Epithelial cell of proximal tubule (primary cell): ENCODE measurements around the gene NMBR. TPM values are rescaled to one million over a fixed set of nuclear protein-coding genes. Genes with fewer than 3 reads are reported as not detected.
"Not testable (repeated sequence)": the region's sequence is repeated elsewhere in the genome, so short reads cannot be mapped to it uniquely, and the experiment has no call there.

Source experiments
- DNase-seq: peaks from one replicate; pipeline ENCODE4 v3.0.0-alpha.2; 2011; ENCODE audit warnings: low read depth
- H3K4me3 ChIP-seq: 2 replicates; pipeline ENCODE4 v1.5.1; 2011; ENCODE audit warnings: low read depth, mild to moderate bottlenecking, low read length
- total RNA-seq: library from RNA; depleted of rRNA; stranded (reverse); fragments of >200 nt; gene quantifications from 2 replicates; pipeline ENCODE4 v1.2.3, GENCODE V29; 2015
- TF ChIP-seq, protein P1 (sequence below): conservative IDR thresholded peaks from 2 replicates; pipeline ENCODE4 v1.5.1; 2012; ENCODE audit warnings: low read depth, mild to moderate bottlenecking, low read length

NMBR gene
- total RNA-seq, 1 donor from 2014 or later: not detected

DNA sequence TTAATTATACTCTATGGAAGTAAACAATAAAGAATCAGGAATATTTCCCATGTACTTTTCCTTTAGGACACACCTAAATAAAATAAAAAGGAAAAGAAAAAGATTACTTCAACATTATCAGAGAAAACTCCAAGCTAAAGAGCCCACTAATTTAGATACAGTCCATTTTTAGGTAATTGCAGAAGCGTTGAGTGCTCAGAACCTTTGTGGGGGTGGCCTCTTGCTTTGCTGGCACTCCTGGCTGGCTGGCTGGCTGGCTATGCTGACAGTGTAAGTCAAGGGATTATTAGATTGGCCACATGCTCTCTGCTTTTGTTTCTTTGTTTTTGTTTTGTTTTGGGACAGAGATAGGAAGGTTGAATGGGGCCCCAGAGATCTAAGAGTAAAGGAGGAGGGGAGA is 14.3 kb downstream of the NMBR start, which contains the start of gene GJE1:
Gene GJE1 (plus strand): TSS at position 301 of the 400 bp plus-strand sequence. CDS start 234 bp downstream, outside the sequence.
- H3K4me3 ChIP-seq: no peak within 1 kb of the TSS
- no peak for DNase-seq
- TF ChIP-seq, protein P1, sequence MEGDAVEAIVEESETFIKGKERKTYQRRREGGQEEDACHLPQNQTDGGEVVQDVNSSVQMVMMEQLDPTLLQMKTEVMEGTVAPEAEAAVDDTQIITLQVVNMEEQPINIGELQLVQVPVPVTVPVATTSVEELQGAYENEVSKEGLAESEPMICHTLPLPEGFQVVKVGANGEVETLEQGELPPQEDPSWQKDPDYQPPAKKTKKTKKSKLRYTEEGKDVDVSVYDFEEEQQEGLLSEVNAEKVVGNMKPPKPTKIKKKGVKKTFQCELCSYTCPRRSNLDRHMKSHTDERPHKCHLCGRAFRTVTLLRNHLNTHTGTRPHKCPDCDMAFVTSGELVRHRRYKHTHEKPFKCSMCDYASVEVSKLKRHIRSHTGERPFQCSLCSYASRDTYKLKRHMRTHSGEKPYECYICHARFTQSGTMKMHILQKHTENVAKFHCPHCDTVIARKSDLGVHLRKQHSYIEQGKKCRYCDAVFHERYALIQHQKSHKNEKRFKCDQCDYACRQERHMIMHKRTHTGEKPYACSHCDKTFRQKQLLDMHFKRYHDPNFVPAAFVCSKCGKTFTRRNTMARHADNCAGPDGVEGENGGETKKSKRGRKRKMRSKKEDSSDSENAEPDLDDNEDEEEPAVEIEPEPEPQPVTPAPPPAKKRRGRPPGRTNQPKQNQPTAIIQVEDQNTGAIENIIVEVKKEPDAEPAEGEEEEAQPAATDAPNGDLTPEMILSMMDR: no peak

DNA sequence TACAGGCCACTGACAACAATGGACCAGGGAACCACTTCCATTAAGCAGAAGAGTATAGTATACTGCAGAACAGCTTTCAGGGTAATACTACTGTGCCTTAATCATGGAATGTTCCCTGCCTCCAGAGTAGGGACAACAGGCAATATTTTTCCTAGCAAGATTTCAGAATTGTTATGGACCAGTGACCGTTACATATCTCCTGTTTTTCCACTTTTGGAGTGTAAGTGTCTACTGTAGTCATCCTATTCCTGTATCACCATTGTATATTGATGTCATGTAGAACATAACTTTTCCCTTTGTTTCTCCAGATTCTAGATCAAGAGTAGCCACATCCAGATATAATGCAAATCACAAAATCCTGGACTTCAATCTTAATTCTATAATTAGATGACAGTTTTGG is 16.1 kb downstream of the NMBR start:
- H3K4me3 ChIP-seq: no peak overlapping the region
- TF ChIP-seq, protein P1: no peak
- DNase-seq: no peak

DNA sequence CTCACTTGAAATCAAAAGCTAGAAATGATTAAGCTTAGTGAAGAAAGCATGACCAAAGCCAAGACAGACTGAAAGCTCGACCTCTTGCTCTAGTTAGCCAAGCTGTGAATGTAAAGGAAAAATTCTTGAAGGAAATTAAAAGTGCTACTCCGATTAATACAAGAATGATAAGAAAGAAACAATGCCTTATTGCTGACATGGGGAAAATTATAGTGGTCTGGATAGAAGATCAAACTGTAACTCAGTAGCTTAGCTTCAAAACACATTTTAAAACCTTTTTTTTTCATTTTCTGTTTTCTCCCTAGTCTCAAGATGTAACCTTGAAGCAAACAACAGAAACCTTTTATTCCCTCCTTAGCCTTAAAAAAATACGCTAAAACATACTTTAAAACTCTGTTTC is 25.6 kb downstream of the NMBR start:
- no peak for DNase-seq
- TF ChIP-seq, protein P1: no peak
- H3K4me3 ChIP-seq: no peak overlapping the region

DNA sequence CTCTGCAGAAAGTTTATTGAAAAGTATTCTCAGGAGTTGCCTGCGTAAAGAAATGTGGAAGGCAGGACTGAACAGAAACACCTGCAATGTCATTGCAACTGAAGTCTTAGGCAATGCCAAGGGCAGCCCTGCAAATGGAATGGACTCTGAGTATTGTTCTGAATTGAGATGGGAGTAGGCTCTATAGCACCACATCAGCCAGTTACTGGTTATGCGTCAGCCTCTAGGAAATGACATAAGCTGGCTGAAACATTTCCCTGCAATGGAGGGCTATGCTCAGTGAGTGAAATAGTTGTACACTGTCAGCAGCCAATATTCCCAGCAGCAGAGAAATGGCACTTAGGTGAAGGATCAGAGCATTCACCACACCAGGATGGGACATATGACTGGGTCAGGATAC is 28.0 kb downstream of the NMBR start:
- no peak overlapping the region for H3K4me3 ChIP-seq
- no peak for DNase-seq
- TF ChIP-seq, protein P1: no peak

DNA sequence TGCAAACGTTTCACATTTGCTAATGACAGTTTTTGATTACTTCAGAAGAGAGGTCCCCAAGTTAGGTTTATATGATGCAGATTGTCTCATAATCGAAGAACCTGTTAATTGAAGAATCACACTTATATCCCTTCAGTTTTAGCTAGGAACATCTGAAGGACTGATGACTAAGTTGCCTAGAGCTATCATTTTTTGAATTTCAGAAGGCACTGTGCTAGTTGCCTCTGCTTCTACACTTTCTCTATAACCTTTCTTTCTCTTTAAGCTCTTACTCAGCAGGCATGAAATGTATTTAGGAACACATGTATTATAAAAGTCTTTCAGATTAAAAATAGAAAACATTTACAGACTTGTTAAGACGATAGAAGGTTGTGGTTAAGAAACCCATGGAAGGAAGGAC is 28.6 kb downstream of the NMBR start:
- DNase-seq: no peak
- H3K4me3 ChIP-seq: no peak overlapping the region
- TF ChIP-seq, protein P1: no peak

DNA sequence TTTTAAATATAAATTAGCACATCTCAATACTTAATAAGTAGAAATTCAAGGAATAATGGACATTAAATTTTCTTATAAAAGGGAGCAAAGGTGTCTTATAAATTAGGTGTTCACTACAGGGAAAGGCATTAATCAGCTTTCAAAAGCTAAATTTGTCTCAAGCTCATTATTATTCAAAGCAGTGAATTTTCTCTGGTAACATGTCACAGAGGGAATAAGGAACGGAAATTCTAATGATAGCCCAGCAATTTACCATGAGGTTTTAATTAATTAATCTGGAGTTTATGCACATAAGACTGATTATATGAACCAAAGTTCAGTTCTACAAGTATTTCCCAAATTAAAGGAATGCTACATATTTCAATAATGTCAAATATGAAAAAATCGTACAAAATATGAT is 29.6 kb downstream of the NMBR start:
- H3K4me3 ChIP-seq: no peak overlapping the region
- no peak for DNase-seq
- TF ChIP-seq, protein P1: no peak

DNA sequence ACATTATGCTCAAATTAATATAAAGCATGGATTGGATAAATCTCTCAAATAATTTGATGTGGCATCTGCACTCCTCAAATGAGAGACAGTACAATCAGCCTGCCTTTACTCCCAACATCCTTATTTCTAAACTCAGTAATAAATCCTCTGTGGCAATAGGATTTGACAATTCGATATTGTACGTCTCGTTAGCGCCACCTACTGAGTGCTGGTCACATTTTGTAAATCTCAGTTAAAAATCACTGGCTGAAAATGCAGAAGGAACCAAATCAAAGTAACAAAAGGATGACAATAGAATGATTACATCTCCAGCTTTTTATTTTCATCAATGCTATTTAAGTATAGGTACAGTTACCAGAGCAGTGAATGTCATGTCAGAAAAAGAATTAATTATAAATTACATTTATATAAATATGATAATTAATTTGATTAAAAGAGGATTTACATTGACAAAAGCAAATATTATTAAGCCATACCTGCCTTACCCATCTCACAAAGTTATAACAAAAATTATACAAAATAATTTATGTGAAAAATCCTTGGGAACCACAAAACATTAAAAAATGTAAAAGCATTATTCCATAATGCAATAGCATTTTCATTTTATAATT is 34.4 kb downstream of the NMBR start:
- TF ChIP-seq, protein P1: peak; percentile 88
- no peak overlapping the region for H3K4me3 ChIP-seq
- DNase-seq: peak; percentile 18

DNA sequence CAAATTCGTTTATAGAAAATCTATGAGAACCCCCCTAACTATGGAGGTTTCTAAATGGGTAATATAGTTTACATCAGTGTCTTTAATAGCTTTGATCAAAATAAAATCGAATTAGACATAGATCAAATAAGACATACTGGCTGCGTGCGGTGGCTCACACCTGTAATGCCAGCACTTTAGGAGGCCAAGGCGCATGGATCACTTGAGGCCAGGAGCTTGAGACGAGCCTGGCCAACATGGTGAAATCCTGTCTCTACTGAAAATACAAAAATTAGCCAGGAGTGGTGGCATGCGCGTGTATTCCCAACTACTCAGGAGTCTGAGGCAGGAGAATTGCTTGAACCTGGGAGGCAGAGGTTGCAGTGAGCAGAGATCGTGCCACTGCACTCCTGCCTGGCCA is 36.1 kb downstream of the NMBR start:
- H3K4me3 ChIP-seq, DNase-seq: not testable (repeated sequence)

DNA sequence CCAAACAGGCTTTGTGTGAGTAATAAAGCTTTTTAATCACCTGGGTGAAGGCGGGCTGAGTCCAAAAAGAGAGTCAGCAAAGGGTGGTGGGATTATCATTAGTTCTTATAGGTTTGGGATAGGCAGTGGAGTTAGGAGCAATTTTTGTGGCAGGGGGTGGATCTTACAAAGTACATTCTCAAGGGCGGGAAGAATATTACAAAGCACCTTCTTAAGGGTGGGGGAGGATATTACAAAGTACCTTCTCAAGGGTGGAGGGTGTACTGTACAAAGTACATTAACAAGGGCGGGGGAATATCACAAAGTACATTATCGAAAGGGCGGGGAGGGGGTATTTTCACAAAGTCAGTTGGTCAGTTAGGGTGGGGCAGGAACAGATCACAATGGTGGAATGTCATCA is 42.1 kb downstream of the NMBR start:
- H3K4me3 ChIP-seq, DNase-seq: not testable (repeated sequence)
